ENCODE results near the gene UBE2Z.

UBE2Z gene

GRCh38 chr17:48908047-48908843 is at the start of gene UBE2Z:
Gene UBE2Z (plus strand): TSS chr17:48908407. CDS start chr17:48908504, 97 bp downstream.
- TF ChIP-seq, protein P1, sequence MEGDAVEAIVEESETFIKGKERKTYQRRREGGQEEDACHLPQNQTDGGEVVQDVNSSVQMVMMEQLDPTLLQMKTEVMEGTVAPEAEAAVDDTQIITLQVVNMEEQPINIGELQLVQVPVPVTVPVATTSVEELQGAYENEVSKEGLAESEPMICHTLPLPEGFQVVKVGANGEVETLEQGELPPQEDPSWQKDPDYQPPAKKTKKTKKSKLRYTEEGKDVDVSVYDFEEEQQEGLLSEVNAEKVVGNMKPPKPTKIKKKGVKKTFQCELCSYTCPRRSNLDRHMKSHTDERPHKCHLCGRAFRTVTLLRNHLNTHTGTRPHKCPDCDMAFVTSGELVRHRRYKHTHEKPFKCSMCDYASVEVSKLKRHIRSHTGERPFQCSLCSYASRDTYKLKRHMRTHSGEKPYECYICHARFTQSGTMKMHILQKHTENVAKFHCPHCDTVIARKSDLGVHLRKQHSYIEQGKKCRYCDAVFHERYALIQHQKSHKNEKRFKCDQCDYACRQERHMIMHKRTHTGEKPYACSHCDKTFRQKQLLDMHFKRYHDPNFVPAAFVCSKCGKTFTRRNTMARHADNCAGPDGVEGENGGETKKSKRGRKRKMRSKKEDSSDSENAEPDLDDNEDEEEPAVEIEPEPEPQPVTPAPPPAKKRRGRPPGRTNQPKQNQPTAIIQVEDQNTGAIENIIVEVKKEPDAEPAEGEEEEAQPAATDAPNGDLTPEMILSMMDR (IDR thresholded peaks at IDR 0.05; ENCODE audit: low read depth, low read length) = peak; percentile 12

DNA sequence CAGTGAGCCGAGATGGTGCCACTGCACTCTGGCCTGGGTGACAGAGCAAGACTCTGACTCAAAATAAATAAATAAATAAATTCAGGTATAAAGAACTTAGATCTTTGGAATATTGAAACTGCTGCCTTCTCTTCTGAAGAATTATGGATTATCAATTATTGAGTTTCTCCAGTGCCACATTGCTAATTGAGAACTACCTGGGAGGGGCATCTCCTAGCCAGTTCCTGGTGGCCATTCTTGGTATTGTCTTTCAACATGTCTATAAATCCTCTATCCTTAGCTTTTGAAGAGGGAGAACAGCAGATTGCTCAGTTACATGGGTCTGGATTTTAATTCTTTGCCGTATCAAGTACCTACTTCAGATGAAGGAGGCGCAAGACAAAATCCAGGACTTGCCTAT is 48.2 kb upstream of the UBE2Z start:
- no peak for DNase-seq (ENCODE audit: extremely low read depth, low read depth)
- TF ChIP-seq, protein P1 (IDR thresholded peaks at IDR 0.05; ENCODE audit: low read depth, low read length) = no peak

More at GRCh38 chr17:48908047-48908843, at the start of gene UBE2Z:
- peak; percentile 93 for DNase-seq (ENCODE audit: extremely low read depth, low read depth)

- DNase-seq (ENCODE audit: extremely low read depth, low read depth) = no peak
- TF ChIP-seq, protein P1 (IDR thresholded peaks at IDR 0.05; ENCODE audit: low read depth, low read length) = no peak
These were observed 47.8 kb upstream of the UBE2Z start for GRCh38 chr17:48860456-48860855.

DNA sequence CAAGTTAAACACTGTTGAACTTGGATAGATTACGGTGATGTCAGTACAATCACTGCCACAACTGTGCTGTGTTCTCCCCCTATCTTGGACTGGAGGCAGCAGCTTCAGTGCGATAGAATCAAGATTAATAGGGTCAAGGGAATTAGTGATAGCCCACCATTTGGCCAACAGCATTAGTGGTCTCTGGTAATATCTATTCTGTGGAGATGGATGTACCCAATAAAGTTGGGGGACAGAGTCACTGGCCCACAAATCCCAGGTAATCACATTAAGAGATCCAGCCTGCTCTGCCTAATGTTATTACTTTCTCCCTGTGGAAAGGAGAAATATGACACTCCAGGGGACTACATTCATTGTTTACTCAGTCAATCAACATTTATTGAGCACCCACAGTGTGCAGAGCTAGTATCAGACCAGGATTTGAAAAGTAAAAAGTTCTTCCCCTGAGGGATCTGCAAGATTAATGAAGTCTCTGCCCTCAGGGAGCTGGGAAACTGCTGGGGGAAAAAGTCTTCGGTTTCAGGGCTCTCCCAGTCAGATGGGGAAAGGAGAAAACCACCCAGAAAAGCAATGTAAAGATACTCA is 39.2 kb upstream of the UBE2Z start:
- DNase-seq (ENCODE audit: extremely low read depth, low read depth) = no peak
- TF ChIP-seq, protein P1 (IDR thresholded peaks at IDR 0.05; ENCODE audit: low read depth, low read length) = no peak

- TF ChIP-seq, protein P1 (IDR thresholded peaks at IDR 0.05; ENCODE audit: low read depth, low read length) = no peak
- DNase-seq (ENCODE audit: extremely low read depth, low read depth) = no peak
These were observed 38.3 kb upstream of the UBE2Z start for GRCh38 chr17:48869821-48870318.

DNA sequence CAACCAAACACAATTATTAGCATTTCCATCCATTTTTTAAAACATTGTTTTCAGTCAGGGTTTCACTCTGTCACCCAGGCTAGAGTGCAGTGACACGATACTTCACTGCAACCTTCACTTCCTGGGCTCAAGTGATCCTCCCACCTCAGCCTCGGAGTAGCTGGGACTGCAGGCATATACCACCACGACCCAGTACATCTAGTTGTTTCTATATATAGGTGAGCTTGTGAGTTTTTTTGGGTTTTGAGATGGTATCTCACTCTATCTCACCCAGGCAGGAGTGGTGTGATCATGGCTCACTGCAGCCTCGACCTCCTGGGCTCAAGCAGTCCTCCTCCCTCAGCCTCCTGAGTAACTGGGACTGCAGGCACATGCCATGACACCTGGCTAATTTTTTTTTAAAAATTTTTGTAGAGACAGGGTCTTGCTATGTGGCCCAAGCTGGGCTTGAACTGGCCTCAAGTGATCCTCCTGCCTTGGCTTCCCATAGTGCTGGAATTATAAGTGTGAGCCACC is 37.1 kb upstream of the UBE2Z start:
- no peak for DNase-seq (ENCODE audit: extremely low read depth, low read depth)
- TF ChIP-seq, protein P1 (IDR thresholded peaks at IDR 0.05; ENCODE audit: low read depth, low read length) = no peak
